ENCODE results near the gene PIN1. TPM values are rescaled to one million over a fixed set of nuclear protein-coding genes. Genes with fewer than 3 reads are reported as not detected.
A peak's percentile ranks its signal among the peaks of the same experiment; 100 is the strongest.

PIN1 gene
- total and polyA plus RNA-seq, 2 of the 13 experiments (the other 11 are each of a cell fraction or from before 2014, with no cell fraction given) = 31.9 to 72.0 TPM

GRCh38 chr19:9793071-9793591 is 42.0 kb upstream of the PIN1 start (continued):
- TF ChIP-seq ZNF687 (CRISPR knock-in tag; IDR thresholded peaks at IDR 0.05) (peak; percentile 25; the same call in 1 of the 2 replicates), ZNF777 (CRISPR knock-in tag; IDR thresholded peaks at IDR 0.05) (no peak), NFYB (CRISPR knock-in tag; IDR thresholded peaks at IDR 0.05) (no peak), ZFP91 (CRISPR knock-in tag; IDR thresholded peaks at IDR 0.05; ENCODE audit: borderline replicate concordance) (peak; percentile 10; the same call in 1 of the 2 replicates), RBM22 (optimal IDR thresholded peaks at IDR 0.05; ENCODE audit: low read length) (no peak), AGO1 (IDR thresholded peaks at IDR 0.05; ENCODE audit: low read depth, low read length, poor library complexity, severe bottlenecking) (no peak), RBAK (CRISPR knock-in tag; IDR thresholded peaks at IDR 0.05) (peak; percentile 63; the same call in 1 of the 2 replicates), MXI1 (IDR thresholded peaks at IDR 0.05; ENCODE audit: borderline replicate concordance, low read depth, low read length) (0 out of 3 replicates have a peak, but pooled peaks have one; percentile 1), PRPF4 (IDR thresholded peaks at IDR 0.05; ENCODE audit: low read depth, low read length, poor library complexity, severe bottlenecking) (peak; percentile 32), CAMTA2 (CRISPR knock-in tag; IDR thresholded peaks at IDR 0.05; ENCODE audit: borderline replicate concordance) (no peak)
- TF ChIP-seq, protein P1, sequence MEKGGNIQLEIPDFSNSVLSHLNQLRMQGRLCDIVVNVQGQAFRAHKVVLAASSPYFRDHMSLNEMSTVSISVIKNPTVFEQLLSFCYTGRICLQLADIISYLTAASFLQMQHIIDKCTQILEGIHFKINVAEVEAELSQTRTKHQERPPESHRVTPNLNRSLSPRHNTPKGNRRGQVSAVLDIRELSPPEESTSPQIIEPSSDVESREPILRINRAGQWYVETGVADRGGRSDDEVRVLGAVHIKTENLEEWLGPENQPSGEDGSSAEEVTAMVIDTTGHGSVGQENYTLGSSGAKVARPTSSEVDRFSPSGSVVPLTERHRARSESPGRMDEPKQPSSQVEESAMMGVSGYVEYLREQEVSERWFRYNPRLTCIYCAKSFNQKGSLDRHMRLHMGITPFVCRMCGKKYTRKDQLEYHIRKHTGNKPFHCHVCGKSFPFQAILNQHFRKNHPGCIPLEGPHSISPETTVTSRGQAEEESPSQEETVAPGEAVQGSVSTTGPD (CRISPR knock-in tag; IDR thresholded peaks at IDR 0.05) = no peak
- TF ChIP-seq, protein P2, sequence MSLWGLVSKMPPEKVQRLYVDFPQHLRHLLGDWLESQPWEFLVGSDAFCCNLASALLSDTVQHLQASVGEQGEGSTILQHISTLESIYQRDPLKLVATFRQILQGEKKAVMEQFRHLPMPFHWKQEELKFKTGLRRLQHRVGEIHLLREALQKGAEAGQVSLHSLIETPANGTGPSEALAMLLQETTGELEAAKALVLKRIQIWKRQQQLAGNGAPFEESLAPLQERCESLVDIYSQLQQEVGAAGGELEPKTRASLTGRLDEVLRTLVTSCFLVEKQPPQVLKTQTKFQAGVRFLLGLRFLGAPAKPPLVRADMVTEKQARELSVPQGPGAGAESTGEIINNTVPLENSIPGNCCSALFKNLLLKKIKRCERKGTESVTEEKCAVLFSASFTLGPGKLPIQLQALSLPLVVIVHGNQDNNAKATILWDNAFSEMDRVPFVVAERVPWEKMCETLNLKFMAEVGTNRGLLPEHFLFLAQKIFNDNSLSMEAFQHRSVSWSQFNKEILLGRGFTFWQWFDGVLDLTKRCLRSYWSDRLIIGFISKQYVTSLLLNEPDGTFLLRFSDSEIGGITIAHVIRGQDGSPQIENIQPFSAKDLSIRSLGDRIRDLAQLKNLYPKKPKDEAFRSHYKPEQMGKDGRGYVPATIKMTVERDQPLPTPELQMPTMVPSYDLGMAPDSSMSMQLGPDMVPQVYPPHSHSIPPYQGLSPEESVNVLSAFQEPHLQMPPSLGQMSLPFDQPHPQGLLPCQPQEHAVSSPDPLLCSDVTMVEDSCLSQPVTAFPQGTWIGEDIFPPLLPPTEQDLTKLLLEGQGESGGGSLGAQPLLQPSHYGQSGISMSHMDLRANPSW (CRISPR knock-in tag; IDR thresholded peaks at IDR 0.05; ENCODE audit: borderline replicate concordance) = no peak
- TF ChIP-seq, protein P3, sequence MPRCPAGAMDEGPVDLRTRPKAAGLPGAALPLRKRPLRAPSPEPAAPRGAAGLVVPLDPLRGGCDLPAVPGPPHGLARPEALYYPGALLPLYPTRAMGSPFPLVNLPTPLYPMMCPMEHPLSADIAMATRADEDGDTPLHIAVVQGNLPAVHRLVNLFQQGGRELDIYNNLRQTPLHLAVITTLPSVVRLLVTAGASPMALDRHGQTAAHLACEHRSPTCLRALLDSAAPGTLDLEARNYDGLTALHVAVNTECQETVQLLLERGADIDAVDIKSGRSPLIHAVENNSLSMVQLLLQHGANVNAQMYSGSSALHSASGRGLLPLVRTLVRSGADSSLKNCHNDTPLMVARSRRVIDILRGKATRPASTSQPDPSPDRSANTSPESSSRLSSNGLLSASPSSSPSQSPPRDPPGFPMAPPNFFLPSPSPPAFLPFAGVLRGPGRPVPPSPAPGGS (CRISPR knock-in tag; IDR thresholded peaks at IDR 0.05) = no peak
- TF ChIP-seq, protein P4, sequence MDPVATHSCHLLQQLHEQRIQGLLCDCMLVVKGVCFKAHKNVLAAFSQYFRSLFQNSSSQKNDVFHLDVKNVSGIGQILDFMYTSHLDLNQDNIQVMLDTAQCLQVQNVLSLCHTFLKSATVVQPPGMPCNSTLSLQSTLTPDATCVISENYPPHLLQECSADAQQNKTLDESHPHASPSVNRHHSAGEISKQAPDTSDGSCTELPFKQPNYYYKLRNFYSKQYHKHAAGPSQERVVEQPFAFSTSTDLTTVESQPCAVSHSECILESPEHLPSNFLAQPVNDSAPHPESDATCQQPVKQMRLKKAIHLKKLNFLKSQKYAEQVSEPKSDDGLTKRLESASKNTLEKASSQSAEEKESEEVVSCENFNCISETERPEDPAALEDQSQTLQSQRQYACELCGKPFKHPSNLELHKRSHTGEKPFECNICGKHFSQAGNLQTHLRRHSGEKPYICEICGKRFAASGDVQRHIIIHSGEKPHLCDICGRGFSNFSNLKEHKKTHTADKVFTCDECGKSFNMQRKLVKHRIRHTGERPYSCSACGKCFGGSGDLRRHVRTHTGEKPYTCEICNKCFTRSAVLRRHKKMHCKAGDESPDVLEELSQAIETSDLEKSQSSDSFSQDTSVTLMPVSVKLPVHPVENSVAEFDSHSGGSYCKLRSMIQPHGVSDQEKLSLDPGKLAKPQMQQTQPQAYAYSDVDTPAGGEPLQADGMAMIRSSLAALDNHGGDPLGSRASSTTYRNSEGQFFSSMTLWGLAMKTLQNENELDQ (CRISPR knock-in tag; IDR thresholded peaks at IDR 0.05; ENCODE audit: borderline replicate concordance) = no peak
